Astrocyte (in vitro differentiated cells and primary cell): Measurements from ENCODE around the gene SHISA7. TPM values are rescaled to one million over a fixed set of nuclear protein-coding genes. Genes with fewer than 3 reads are reported as not detected.
A peak's percentile ranks its signal among the peaks of the same experiment; 100 is the strongest.

Experiments
- DNase-seq: peaks from one replicate; pipeline ENCODE4 v3.0.0-alpha.2; 2010; ENCODE audit warnings: low read depth
- FAIRE-seq: peaks from 2 replicates; lab custom pipeline; 2011; peaks lifted over from hg19 to GRCh38; lab: Jason Lieb, UNC
- H2AFZ ChIP-seq: 2 replicates; pipeline ENCODE4 v1.6.0; 2012; ENCODE audit warnings: low read depth, low read length, inconsistent platforms
- H3K27ac ChIP-seq: 2 replicates; pipeline ENCODE4 v1.5.1; 2011; ENCODE audit warnings: low read depth, low read length, inconsistent platforms
- H3K27me3 ChIP-seq: 2 replicates; pipeline ENCODE4 v1.6.0; 2011; ENCODE audit warnings: low read length, inconsistent platforms; ENCODE audit not compliant: insufficient read depth
- H3K36me3 ChIP-seq: 2 replicates; pipeline ENCODE4 v1.5.1; 2011; ENCODE audit warnings: low read length, inconsistent platforms; ENCODE audit not compliant: insufficient read depth
- H3K4me1 ChIP-seq: 2 replicates; pipeline ENCODE4 v1.5.1; 2011; ENCODE audit warnings: low read length, inconsistent platforms; ENCODE audit not compliant: insufficient read depth
- H3K4me2 ChIP-seq: 2 replicates; pipeline ENCODE4 v1.6.0; 2012; ENCODE audit warnings: low read length, inconsistent platforms
- H3K4me3 ChIP-seq: 2 replicates; pipeline ENCODE4 v1.5.1; 2011; ENCODE audit warnings: low read depth, mild to moderate bottlenecking, low read length, inconsistent platforms; ENCODE audit not compliant: insufficient read depth
- H3K79me2 ChIP-seq: 2 replicates; pipeline ENCODE4 v1.6.0; 2012; ENCODE audit warnings: mild to moderate bottlenecking, low read length, inconsistent platforms; ENCODE audit not compliant: insufficient read depth
- H3K9ac ChIP-seq: 2 replicates; pipeline ENCODE4 v1.6.0; 2012; ENCODE audit warnings: mild to moderate bottlenecking, low read length, inconsistent platforms
- H3K9me3 ChIP-seq: 2 replicates; pipeline ENCODE4 v1.5.1; 2012; ENCODE audit warnings: low read depth, mild to moderate bottlenecking, low read length, inconsistent platforms; ENCODE audit not compliant: insufficient read depth
- H4K20me1 ChIP-seq: 2 replicates; pipeline ENCODE4 v1.6.0; 2012; ENCODE audit warnings: low read length, inconsistent platforms; ENCODE audit not compliant: insufficient read depth
- H3K27ac Mint-ChIP-seq: one replicate; pipeline ENCODE4 v1.8.0; 2021; ENCODE audit warnings: mild to moderate bottlenecking, mixed read lengths; ENCODE audit not compliant: unreplicated experiment
- H3K27me3 Mint-ChIP-seq: one replicate; pipeline ENCODE4 v1.8.0; 2021; ENCODE audit warnings: low read depth, mixed read lengths; ENCODE audit not compliant: unreplicated experiment
- H3K36me3 Mint-ChIP-seq: one replicate; pipeline ENCODE4 v1.8.0; 2021; ENCODE audit warnings: low read depth, mixed read lengths; ENCODE audit not compliant: unreplicated experiment
- H3K4me1 Mint-ChIP-seq: one replicate; pipeline ENCODE4 v1.8.0; 2021; ENCODE audit warnings: low read depth, mixed read lengths; ENCODE audit not compliant: unreplicated experiment
- H3K4me3 Mint-ChIP-seq: one replicate; pipeline ENCODE4 v1.8.0; 2021; ENCODE audit warnings: mild to moderate bottlenecking, moderate library complexity, mixed read lengths; ENCODE audit not compliant: unreplicated experiment
- H3K9me3 Mint-ChIP-seq: one replicate; pipeline ENCODE4 v1.8.0; 2021; ENCODE audit warnings: mild to moderate bottlenecking, mixed read lengths; ENCODE audit not compliant: unreplicated experiment
- CTCF ChIP-seq: IDR thresholded peaks from 2 replicates; pipeline ENCODE4 v1.5.1; 2011; ENCODE audit warnings: low read depth, mild to moderate bottlenecking, inconsistent platforms, low read length, moderate library complexity; ENCODE audit not compliant: insufficient read depth
- EZH2 ChIP-seq: IDR thresholded peaks from 2 replicates; pipeline ENCODE4 v1.6.1; 2012; ENCODE audit warnings: mild to moderate bottlenecking, low read length, inconsistent platforms; ENCODE audit not compliant: insufficient read depth
- total RNA-seq: library from RNA; stranded (reverse); gene quantifications from 2 replicates; pipeline ENCODE4 v1.2.1, GENCODE V29; 2021

The SHISA7 gene
- total RNA-seq, 1 donor from 2014 or later = 0.09 TPM

GRCh38 chr19:55440411-55441105 lies 2.5 kb downstream of the SHISA7 start:
- peak overlapping the region; percentile 12 for H3K4me3 Mint-ChIP-seq
- DNase-seq = no peak
- no peaks in the 10 kb centered on the region for H3K36me3 Mint-ChIP-seq
- Histone ChIP-seq H3K4me2 (no peak overlapping the region), H3K9ac (no peak overlapping the region), H3K9me3 (peaks cover 4% of the 10 kb centered on the region), H4K20me1 (no peaks in the 10 kb centered on the region), H2AFZ (no peak overlapping the region), H3K79me2 (no peaks in the 10 kb centered on the region), H3K36me3 (no peaks in the 10 kb centered on the region), H3K27me3 (peaks cover 48% of the 10 kb centered on the region), H3K4me1 (no peaks in the 10 kb centered on the region), H3K27ac (no peak overlapping the region), H3K4me3 (no peak overlapping the region)
- no peak overlapping the region for H3K27ac Mint-ChIP-seq
- peaks cover 73% of the 10 kb centered on the region for H3K27me3 Mint-ChIP-seq
- no peak for FAIRE-seq
- TF ChIP-seq CTCF (no peak), EZH2 (no peak)
- peaks cover 10% of the 10 kb centered on the region for H3K9me3 Mint-ChIP-seq
- H3K4me1 Mint-ChIP-seq = no peaks in the 10 kb centered on the region

GRCh38 chr19:55439052-55439451 lies 4.0 kb downstream of the SHISA7 start:
- no peak overlapping the region for H3K4me2 ChIP-seq
- peaks cover 10% of the 10 kb centered on the region for H3K9me3 Mint-ChIP-seq
- no peak overlapping the region for H3K4me3 ChIP-seq
- DNase-seq (no peak), FAIRE-seq (no peak)
- peaks cover 37% of the 10 kb centered on the region for H3K27me3 ChIP-seq
- no peak overlapping the region for H2AFZ ChIP-seq
- peaks cover 58% of the 10 kb centered on the region for H3K27me3 Mint-ChIP-seq
- H4K20me1 ChIP-seq = no peaks in the 10 kb centered on the region
- no peaks in the 10 kb centered on the region for H3K36me3 Mint-ChIP-seq
- H3K4me1 ChIP-seq = no peaks in the 10 kb centered on the region
- no peaks in the 10 kb centered on the region for H3K36me3 ChIP-seq
- H3K27ac ChIP-seq = no peak overlapping the region
- TF ChIP-seq EZH2 (no peak), CTCF (no peak)
- H3K9me3 ChIP-seq = peaks cover 4% of the 10 kb centered on the region
- no peak overlapping the region for H3K27ac Mint-ChIP-seq
- H3K9ac ChIP-seq = no peak overlapping the region
- peak overlapping the region; percentile 57 for H3K4me3 Mint-ChIP-seq
- no peaks in the 10 kb centered on the region for H3K4me1 Mint-ChIP-seq
- no peaks in the 10 kb centered on the region for H3K79me2 ChIP-seq

GRCh38 chr19:55437410-55437809 lies 5.7 kb downstream of the SHISA7 start:
- Histone ChIP-seq H3K36me3 (no peaks in the 10 kb centered on the region), H4K20me1 (no peaks in the 10 kb centered on the region), H3K27me3 (peaks cover 35% of the 10 kb centered on the region), H3K9me3 (peaks cover 8% of the 10 kb centered on the region), H3K79me2 (no peaks in the 10 kb centered on the region), H2AFZ (no peak overlapping the region), H3K4me2 (no peak overlapping the region), H3K27ac (no peak overlapping the region), H3K4me1 (no peaks in the 10 kb centered on the region), H3K4me3 (no peak overlapping the region), H3K9ac (no peak overlapping the region)
- H3K27ac Mint-ChIP-seq = no peak overlapping the region
- H3K27me3 Mint-ChIP-seq = peaks cover 45% of the 10 kb centered on the region
- peak overlapping the region; percentile 45 for H3K4me3 Mint-ChIP-seq
- peak; percentile 31 for DNase-seq
- no peaks in the 10 kb centered on the region for H3K36me3 Mint-ChIP-seq
- no peaks in the 10 kb centered on the region for H3K4me1 Mint-ChIP-seq
- no peak for TF ChIP-seq EZH2
- peaks cover 10% of the 10 kb centered on the region for H3K9me3 Mint-ChIP-seq
- no peak for FAIRE-seq
